Hepatocyte (in vitro differentiated cells): ENCODE results near the gene XPO5.

Experiments
- CTCF ChIP-seq: fragments of 200-600 bp; sonication (generic); IDR thresholded peaks from 2 replicates; pipeline ENCODE4 v1.5.1; 2016; ENCODE audit warnings: antibody characterized with exemption, mild to moderate bottlenecking; ENCODE audit not compliant: poor library complexity
- EZH2 ChIP-seq: fragments of 200-600 bp; sonication (generic); IDR thresholded peaks from 2 replicates; pipeline ENCODE4 v1.6.1; 2016; ENCODE audit warnings: antibody characterized with exemption, mild to moderate bottlenecking, borderline replicate concordance
- EZH2phosphoT487 ChIP-seq: fragments of 200-600 bp; sonication (generic); IDR thresholded peaks from one replicate; pipeline ENCODE4 v1.6.1; 2018; ENCODE audit warnings: antibody characterized with exemption, mild to moderate bottlenecking, low read depth, moderate library complexity; ENCODE audit not compliant: unreplicated experiment, severe bottlenecking

GRCh38 chr6:43572015-43572414, 3.8 kb downstream of the XPO5 start:
- TF ChIP-seq CTCF, result no peak
- TF ChIP-seq EZH2phosphoT487, result no peak
- no peak for TF ChIP-seq EZH2
